ENCODE results near the gene METRN.

METRN gene

GRCh38 chr16:734981-735881, 20.3 kb downstream of the METRN start:
- TF ChIP-seq, protein P1, sequence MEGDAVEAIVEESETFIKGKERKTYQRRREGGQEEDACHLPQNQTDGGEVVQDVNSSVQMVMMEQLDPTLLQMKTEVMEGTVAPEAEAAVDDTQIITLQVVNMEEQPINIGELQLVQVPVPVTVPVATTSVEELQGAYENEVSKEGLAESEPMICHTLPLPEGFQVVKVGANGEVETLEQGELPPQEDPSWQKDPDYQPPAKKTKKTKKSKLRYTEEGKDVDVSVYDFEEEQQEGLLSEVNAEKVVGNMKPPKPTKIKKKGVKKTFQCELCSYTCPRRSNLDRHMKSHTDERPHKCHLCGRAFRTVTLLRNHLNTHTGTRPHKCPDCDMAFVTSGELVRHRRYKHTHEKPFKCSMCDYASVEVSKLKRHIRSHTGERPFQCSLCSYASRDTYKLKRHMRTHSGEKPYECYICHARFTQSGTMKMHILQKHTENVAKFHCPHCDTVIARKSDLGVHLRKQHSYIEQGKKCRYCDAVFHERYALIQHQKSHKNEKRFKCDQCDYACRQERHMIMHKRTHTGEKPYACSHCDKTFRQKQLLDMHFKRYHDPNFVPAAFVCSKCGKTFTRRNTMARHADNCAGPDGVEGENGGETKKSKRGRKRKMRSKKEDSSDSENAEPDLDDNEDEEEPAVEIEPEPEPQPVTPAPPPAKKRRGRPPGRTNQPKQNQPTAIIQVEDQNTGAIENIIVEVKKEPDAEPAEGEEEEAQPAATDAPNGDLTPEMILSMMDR (IDR thresholded peaks at IDR 0.05; ENCODE audit: low read depth, low read length, missing control alignments) = no peak
- H3K4me3 ChIP-seq (replicated peaks; ENCODE audit: low read depth, low read length) = no peak overlapping the region
- no peak for DNase-seq (ENCODE audit: extremely low read depth, low read depth)

DNA sequence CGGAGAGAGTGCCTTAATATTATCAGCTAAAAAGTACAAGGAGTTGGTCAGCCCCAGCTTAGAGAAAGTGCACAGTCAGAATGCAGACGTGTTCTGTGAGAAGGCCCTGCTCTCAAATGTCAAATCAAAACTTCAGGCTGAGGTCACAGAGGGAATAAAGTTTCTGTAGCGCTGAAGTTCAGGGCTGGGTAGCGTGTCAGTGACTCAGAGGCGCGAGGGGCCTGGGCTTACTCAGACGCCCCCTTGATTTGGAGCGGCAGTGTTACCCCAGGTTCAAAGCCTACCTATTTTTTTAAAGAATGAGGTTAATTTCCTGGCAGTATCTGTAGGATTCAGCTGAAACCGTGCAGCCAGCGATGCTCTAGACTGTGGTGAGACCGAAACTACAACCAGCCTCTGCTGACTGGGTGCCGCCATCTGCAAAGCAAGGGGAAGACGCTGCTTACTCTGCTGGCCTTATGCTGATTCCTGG, 21.1 kb downstream of the METRN start:
- DNase-seq (ENCODE audit: extremely low read depth, low read depth) = no peak
- no peak overlapping the region for H3K4me3 ChIP-seq (replicated peaks; ENCODE audit: low read depth, low read length)

DNA sequence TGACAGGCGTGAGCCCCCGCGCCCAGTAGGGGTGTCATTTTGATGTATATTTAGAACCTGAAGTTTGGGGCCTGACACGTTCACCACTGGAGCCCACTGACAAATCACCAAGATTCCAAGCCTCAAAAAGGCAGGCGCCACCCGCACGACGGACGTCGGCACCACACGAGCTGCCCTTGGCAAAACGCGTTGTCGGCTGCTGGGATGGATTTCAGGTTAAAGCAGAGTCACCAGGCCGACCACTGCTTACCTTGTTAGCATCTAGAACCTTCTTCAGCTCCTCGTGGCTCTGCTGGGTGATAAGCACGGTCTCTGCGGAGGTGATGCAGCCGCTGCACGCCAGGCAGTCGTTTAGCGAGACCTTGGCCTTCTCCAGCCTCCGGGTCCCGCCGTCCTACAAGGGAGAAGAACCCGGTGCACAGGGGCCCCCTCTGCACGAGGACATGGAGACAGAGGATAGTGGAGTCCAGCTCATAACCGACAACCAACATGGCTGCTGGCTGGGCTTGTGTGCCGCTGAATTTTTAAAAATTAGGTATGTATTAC, 22.1 kb downstream of the METRN start:
- TF ChIP-seq, protein P1 (IDR thresholded peaks at IDR 0.05; ENCODE audit: low read depth, low read length, missing control alignments) = no peak
- DNase-seq (ENCODE audit: extremely low read depth, low read depth) = no peak
- no peak overlapping the region for H3K4me3 ChIP-seq (replicated peaks; ENCODE audit: low read depth, low read length)

More for the DNA sequence above, 21.1 kb downstream of the METRN start:
- TF ChIP-seq, protein P1 (IDR thresholded peaks at IDR 0.05; ENCODE audit: low read depth, low read length, missing control alignments) = no peak

GRCh38 chr16:739560-740458, 24.9 kb downstream of the METRN start:
- DNase-seq (ENCODE audit: extremely low read depth, low read depth) = no peak
- H3K4me3 ChIP-seq (replicated peaks; ENCODE audit: low read depth, low read length) = peak overlapping the region; percentile 92
- TF ChIP-seq, protein P1 (IDR thresholded peaks at IDR 0.05; ENCODE audit: low read depth, low read length, missing control alignments) = no peak

DNA sequence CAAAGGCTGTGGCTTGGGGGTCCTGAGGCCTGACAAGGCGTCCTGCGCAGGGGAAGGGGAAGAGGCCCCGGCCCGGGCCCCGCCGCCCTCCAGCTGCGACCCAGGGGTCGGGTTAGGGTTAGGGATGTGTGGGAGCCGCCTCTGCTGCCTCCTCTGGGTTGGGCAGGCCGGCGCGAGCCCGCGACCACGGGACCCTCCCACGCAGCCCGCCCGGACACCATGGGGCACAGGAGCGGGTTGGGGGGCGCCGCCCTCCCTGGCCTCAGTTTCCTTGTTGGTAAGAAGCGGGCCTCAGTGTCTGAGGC, 25.5 kb downstream of the METRN start:
- peak overlapping the region; percentile 92 for H3K4me3 ChIP-seq (replicated peaks; ENCODE audit: low read depth, low read length)
- DNase-seq (ENCODE audit: extremely low read depth, low read depth) = no peak
- TF ChIP-seq, protein P1 (IDR thresholded peaks at IDR 0.05; ENCODE audit: low read depth, low read length, missing control alignments) = no peak

- H3K4me3 ChIP-seq (replicated peaks; ENCODE audit: low read depth, low read length) = peak within 1 kb of the TSS; percentile 92
- no peak for DNase-seq (ENCODE audit: extremely low read depth, low read depth)
- TF ChIP-seq, protein P1 (IDR thresholded peaks at IDR 0.05; ENCODE audit: low read depth, low read length, missing control alignments) = peak; percentile 78
Measured at GRCh38 chr16:740764-741505, 26.0 kb downstream of the METRN start, which contains the start of gene CIAO3. TSS of gene CIAO3 (minus strand) at chr16:740997. CDS start at chr16:740985, 12 bp downstream.
